Neutrophil (primary cell): ENCODE measurements around the gene SND1.

Source experiments
- H3K27ac ChIP-seq: fragments of 200-600 bp; sonication (generic); 2 replicates; pipeline ENCODE4 v1.5.1; 2016; ENCODE audit warnings: mild to moderate bottlenecking, moderate library complexity
- H3K27me3 ChIP-seq: fragments of 200-600 bp; sonication (generic); 2 replicates; pipeline ENCODE4 v1.6.0; 2016; ENCODE audit warnings: mild to moderate bottlenecking
- H3K36me3 ChIP-seq: fragments of 200-600 bp; sonication (generic); 2 replicates; pipeline ENCODE4 v1.5.1; 2017
- H3K4me1 ChIP-seq, 2 experiments: fragments of 200-600 bp in 1 of 2; sonication (generic) in 1 of 2; 1 replicate in 1 of 2; 2 replicates in 1 of 2; pipeline versions ENCODE4 v1.5.1 to v1.6.1; 2013 to 2016; ENCODE audit warnings: low read depth in 1 of 2, low read length in 1 of 2, mild to moderate bottlenecking in 1 of 2, moderate library complexity in 1 of 2; ENCODE audit not compliant: control insufficient read depth in 1 of 2, insufficient read depth in 1 of 2
- H3K4me3 ChIP-seq, 2 experiments: fragments of 200-600 bp in 1 of 2; sonication (generic) in 1 of 2; 1 replicate in 1 of 2; 2 replicates in 1 of 2; pipeline ENCODE4 v1.5.1; 2013 to 2016; ENCODE audit warnings: low read depth in 1 of 2, low read length in 1 of 2, mild to moderate bottlenecking in 1 of 2, moderate library complexity in 1 of 2
- H3K9me3 ChIP-seq: fragments of 200-600 bp; sonication (generic); 2 replicates; pipeline ENCODE4 v1.5.1; 2016
- CTCF ChIP-seq: fragments of 200-600 bp; sonication (generic); IDR thresholded peaks from 2 replicates; pipeline ENCODE4 v1.5.1; 2016; ENCODE audit warnings: antibody characterized with exemption

SND1 gene

GRCh38 chr7:127882313-127882920 lies 230.4 kb downstream of the SND1 start:
- no peaks in the 10 kb centered on the region for H3K27me3 ChIP-seq
- no peak for TF ChIP-seq CTCF

GRCh38 chr7:127884066-127884559 lies 232.1 kb downstream of the SND1 start:
- H3K9me3 ChIP-seq: no peaks in the 10 kb centered on the region
- no peaks in the 10 kb centered on the region for H3K36me3 ChIP-seq
- no peak overlapping the region for H3K4me3 ChIP-seq
- no peak for TF ChIP-seq CTCF
- H3K4me1 ChIP-seq: no peaks in the 10 kb centered on the region
- H3K27ac ChIP-seq: no peak overlapping the region
- no peaks in the 10 kb centered on the region for H3K27me3 ChIP-seq

More at GRCh38 chr7:127882313-127882920, 230.4 kb downstream of the SND1 start:
- no peaks in the 10 kb centered on the region for H3K36me3 ChIP-seq
- no peaks in the 10 kb centered on the region for H3K9me3 ChIP-seq
- H3K4me3 ChIP-seq: no peak overlapping the region
- H3K27ac ChIP-seq: no peak overlapping the region
- no peaks in the 10 kb centered on the region for H3K4me1 ChIP-seq

- Histone ChIP-seq H3K9me3 (no peaks in the 10 kb centered on the region), H3K27ac (no peak overlapping the region), H3K27me3 (no peaks in the 10 kb centered on the region), H3K4me3 (no peak overlapping the region), H3K36me3 (no peaks in the 10 kb centered on the region), H3K4me1 (peaks cover 2 to 4% of the 10 kb centered on the region in 2 experiments)
- no peak for TF ChIP-seq CTCF
Observed at GRCh38 chr7:127885222-127885772, 233.3 kb downstream of the SND1 start.

GRCh38 chr7:127885843-127886242 lies 233.8 kb downstream of the SND1 start:
- H3K4me3 ChIP-seq: no peak overlapping the region
- TF ChIP-seq CTCF: no peak
- peaks cover 8 to 9% of the 10 kb centered on the region in 2 experiments for H3K4me1 ChIP-seq
- no peak overlapping the region for H3K27ac ChIP-seq
- no peaks in the 10 kb centered on the region for H3K27me3 ChIP-seq
- no peaks in the 10 kb centered on the region for H3K36me3 ChIP-seq
- H3K9me3 ChIP-seq: no peaks in the 10 kb centered on the region

- Histone ChIP-seq H3K27me3 (no peaks in the 10 kb centered on the region), H3K4me3 (no peak overlapping the region), H3K36me3 (no peaks in the 10 kb centered on the region), H3K4me1 (peaks cover 12 to 13% of the 10 kb centered on the region in 2 experiments), H3K27ac (no peak overlapping the region), H3K9me3 (no peaks in the 10 kb centered on the region)
- no peak for TF ChIP-seq CTCF
Observed at GRCh38 chr7:127886248-127886647, 234.3 kb downstream of the SND1 start.
